HepG2 (cell line): ENCODE measurements around the gene RNPEPL1. TPM values are rescaled to one million over a fixed set of nuclear protein-coding genes. Genes with fewer than 3 reads are reported as not detected.

ENCODE experiments used
- ADNP ChIP-seq: sonication (generic); formaldehyde crosslinking; IDR thresholded peaks from 2 replicates; pipeline ENCODE4 v1.4.0; 2020; ENCODE audit warnings: missing genetic modification reagents
- ATF7-NPFF ChIP-seq: sonication (generic); formaldehyde crosslinking; IDR thresholded peaks from 2 replicates; pipeline ENCODE4 v1.8.1; 2023; ENCODE audit warnings: mild to moderate bottlenecking, low read depth, missing genetic modification reagents, moderate library complexity
- CEBPG ChIP-seq: IDR thresholded peaks from 2 replicates; pipeline ENCODE4 v1.6.1; 2016
- ELF4 ChIP-seq: sonication (generic); formaldehyde crosslinking; IDR thresholded peaks from 2 replicates; pipeline ENCODE4 v1.5.0; 2020; ENCODE audit warnings: missing genetic modification reagents, mild to moderate bottlenecking, moderate library complexity, borderline replicate concordance
- KDM3A ChIP-seq: IDR thresholded peaks from 2 replicates; pipeline ENCODE4 v1.6.1; 2018; ENCODE audit warnings: low read depth, missing compliant biosample characterization
- MTA1 ChIP-seq: sonication (generic); formaldehyde crosslinking; IDR thresholded peaks from 2 replicates; pipeline ENCODE4 v1.4.0; 2020; ENCODE audit warnings: missing genetic modification reagents, mild to moderate bottlenecking, borderline replicate concordance
- MTF1 ChIP-seq: sonication (generic); formaldehyde crosslinking; IDR thresholded peaks from 2 replicates; pipeline ENCODE4 v1.5.0; 2020; ENCODE audit warnings: missing genetic modification reagents
- NRL ChIP-seq: sonication (generic); formaldehyde crosslinking; IDR thresholded peaks from 2 replicates; pipeline ENCODE4 v1.5.0; 2020; ENCODE audit warnings: missing genetic modification reagents, mild to moderate bottlenecking, moderate library complexity, borderline replicate concordance
- PLRG1 ChIP-seq: fragments of 450-650 bp; conservative IDR thresholded peaks from 2 replicates; pipeline ENCODE4 v1.6.1; 2016
- RARG ChIP-seq: sonication (generic); formaldehyde crosslinking; IDR thresholded peaks from 2 replicates; pipeline ENCODE4 v1.4.0; 2020; ENCODE audit warnings: low read depth, mild to moderate bottlenecking, missing genetic modification reagents
- SIX4 ChIP-seq: sonication (generic); formaldehyde crosslinking; IDR thresholded peaks from 2 replicates; pipeline ENCODE4 v1.4.0; 2020; ENCODE audit warnings: missing genetic modification reagents
- STAT5B ChIP-seq: sonication (generic); formaldehyde crosslinking; IDR thresholded peaks from 2 replicates; pipeline ENCODE4 v1.4.0; 2020; ENCODE audit warnings: missing genetic modification reagents
- XBP1 ChIP-seq: sonication (generic); formaldehyde crosslinking; IDR thresholded peaks from 2 replicates; pipeline ENCODE4 v1.5.0; 2020; ENCODE audit warnings: missing genetic modification reagents
- ZBTB3 ChIP-seq: sonication (generic); formaldehyde crosslinking; IDR thresholded peaks from 2 replicates; pipeline ENCODE4 v1.4.0; 2020; ENCODE audit warnings: low read depth, mild to moderate bottlenecking, moderate library complexity, missing genetic modification reagents, borderline replicate concordance
- ZNF264 ChIP-seq: sonication (generic); formaldehyde crosslinking; IDR thresholded peaks from 2 replicates; pipeline ENCODE4 v1.4.0; 2020; ENCODE audit warnings: missing genetic modification reagents
- ZNF441 ChIP-seq: sonication (generic); formaldehyde crosslinking; IDR thresholded peaks from 2 replicates; pipeline ENCODE4 v1.7.0; 2021; ENCODE audit warnings: missing genetic modification reagents, borderline replicate concordance
- ZNF556 ChIP-seq: sonication (generic); formaldehyde crosslinking; IDR thresholded peaks from 2 replicates; pipeline ENCODE4 v1.4.0; 2020; ENCODE audit warnings: mild to moderate bottlenecking, missing genetic modification reagents, borderline replicate concordance
- ZNF629 ChIP-seq: sonication (generic); formaldehyde crosslinking; conservative IDR thresholded peaks from 2 replicates; pipeline ENCODE4 v1.5.0; 2020; ENCODE audit warnings: missing genetic modification reagents
- ZNF773 ChIP-seq: sonication (generic); formaldehyde crosslinking; IDR thresholded peaks from 2 replicates; pipeline ENCODE4 v1.4.0; 2020; ENCODE audit warnings: missing genetic modification reagents, borderline replicate concordance
- ZSCAN9 ChIP-seq: IDR thresholded peaks from 2 replicates; pipeline ENCODE4 v1.6.1; 2016; ENCODE audit warnings: borderline replicate concordance
- polyA plus RNA-seq, 8 experiments: library from polyadenylated mRNA; depleted of rRNA in 3 of 8; stranded (reverse) in 7 of 8; unstranded in 1 of 8; fragments of >200 nt; fragmentation: Illumina TruSeq in 4 of 8; extraction: Trizol in 4 of 8; gene quantifications; 2 replicates each; pipeline versions ENCODE4 v1.2.1 to v1.2.3, GENCODE V29; 2011 to 2016; ENCODE audit warnings: low read depth in 4 of 8, missing spikeins in 1 of 8, mixed read lengths in 1 of 8; ENCODE audit not compliant: insufficient read depth in 1 of 8
- total RNA-seq, 5 experiments: library from RNA; depleted of rRNA; stranded (reverse); fragments of >200 nt; fragmentation: Illumina TruSeq; extraction: Trizol; gene quantifications; 2 replicates each; pipeline ENCODE4 v1.2.3, GENCODE V29; 2016; ENCODE audit warnings: low read depth in 1 of 5
- TF ChIP-seq, protein P1 (sequence below): sonication (generic); formaldehyde crosslinking; conservative IDR thresholded peaks from 2 replicates; pipeline ENCODE4 v1.8.0; 2022; ENCODE audit warnings: mild to moderate bottlenecking, moderate library complexity, missing genetic modification reagents
- TF ChIP-seq, protein P2 (sequence below), 2 experiments: sonication (generic) in 1 of 2; formaldehyde crosslinking in 1 of 2; IDR thresholded peaks; 2 replicates each; pipeline versions ENCODE4 v1.4.0 to v1.6.1; 2018 to 2020; ENCODE audit warnings: missing genetic modification reagents in 2 of 2, borderline replicate concordance in 1 of 2, low read depth in 1 of 2, mild to moderate bottlenecking in 1 of 2, missing biosample characterization in 1 of 2
- TF ChIP-seq, protein P3 (sequence below): IDR thresholded peaks from 2 replicates; pipeline ENCODE4 v1.6.1; 2012; ENCODE audit warnings: low read depth, low read length, improper control_type of control experiment
- TF ChIP-seq, protein P4 (sequence below): sonication (generic); formaldehyde crosslinking; conservative IDR thresholded peaks from 2 replicates; pipeline ENCODE4 v1.4.0; 2020; ENCODE audit warnings: missing genetic modification reagents

RNPEPL1 gene
- total and polyA plus RNA-seq, 2 of the 13 experiments (the other 11 are each of a cell fraction or from before 2014, with no cell fraction given): 13.0 to 18.0 TPM

DNA sequence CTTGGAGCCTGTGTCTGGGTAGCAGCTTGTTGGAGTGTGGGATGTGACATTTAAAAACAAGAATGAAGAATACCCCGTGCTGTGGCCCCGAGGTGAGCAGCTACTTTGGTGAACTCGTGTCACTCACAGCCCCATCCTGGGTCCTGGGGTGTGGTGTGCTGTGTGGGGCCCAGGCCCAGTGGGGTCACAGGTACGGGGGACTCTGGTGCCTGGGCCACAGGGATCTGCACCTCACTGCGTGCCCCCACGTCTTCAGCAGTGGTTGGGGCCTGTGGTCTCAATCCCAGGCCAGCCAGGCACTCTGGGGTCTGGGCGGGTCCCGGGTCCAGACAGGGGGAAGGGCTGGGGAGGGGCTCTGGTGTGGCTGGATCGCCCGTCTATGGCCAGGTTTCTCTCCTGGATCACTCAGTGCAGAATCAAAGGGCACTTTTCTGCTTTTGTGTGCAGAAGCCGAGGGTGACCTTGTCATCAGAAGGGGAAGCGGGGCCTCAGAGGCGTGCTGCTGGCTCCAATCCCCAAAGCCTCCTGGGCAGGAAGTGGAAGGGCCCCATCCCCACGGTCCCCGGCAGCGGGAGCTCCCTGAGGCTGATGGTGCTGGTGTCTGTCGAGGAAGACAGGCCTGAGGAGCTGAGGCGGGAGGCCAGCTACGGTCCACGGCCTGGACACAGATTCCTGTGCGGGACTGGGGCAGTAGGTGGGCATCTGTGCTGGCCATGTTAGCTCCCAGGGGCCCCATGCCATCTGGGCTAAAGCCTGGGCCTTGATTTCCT lies 58.4 kb downstream of the RNPEPL1 start (continued):
- TF ChIP-seq, protein P1, sequence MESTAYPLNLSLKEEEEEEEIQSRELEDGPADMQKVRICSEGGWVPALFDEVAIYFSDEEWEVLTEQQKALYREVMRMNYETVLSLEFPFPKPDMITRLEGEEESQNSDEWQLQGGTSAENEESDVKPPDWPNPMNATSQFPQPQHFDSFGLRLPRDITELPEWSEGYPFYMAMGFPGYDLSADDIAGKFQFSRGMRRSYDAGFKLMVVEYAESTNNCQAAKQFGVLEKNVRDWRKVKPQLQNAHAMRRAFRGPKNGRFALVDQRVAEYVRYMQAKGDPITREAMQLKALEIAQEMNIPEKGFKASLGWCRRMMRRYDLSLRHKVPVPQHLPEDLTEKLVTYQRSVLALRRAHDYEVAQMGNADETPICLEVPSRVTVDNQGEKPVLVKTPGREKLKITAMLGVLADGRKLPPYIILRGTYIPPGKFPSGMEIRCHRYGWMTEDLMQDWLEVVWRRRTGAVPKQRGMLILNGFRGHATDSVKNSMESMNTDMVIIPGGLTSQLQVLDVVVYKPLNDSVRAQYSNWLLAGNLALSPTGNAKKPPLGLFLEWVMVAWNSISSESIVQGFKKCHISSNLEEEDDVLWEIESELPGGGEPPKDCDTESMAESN: peak; percentile 85
- TF ChIP-seq ZNF629 (CRISPR knock-in tag) (peak; percentile 21; the same call in 1 of the 2 replicates), ZNF773 (no peak), STAT5B (CRISPR knock-in tag) (no peak), ZSCAN9 (peak; percentile 23; the same call in 1 of the 2 replicates), ADNP (CRISPR knock-in tag) (no peak), PLRG1 (no peak), MTF1 (CRISPR knock-in tag) (peak; percentile 49; the same call in 1 of the 2 replicates), SIX4 (CRISPR knock-in tag) (no peak), XBP1 (CRISPR knock-in tag) (0 out of 2 replicates have a peak, but pooled peaks have one; percentile 24), ZBTB3 (CRISPR knock-in tag) (no peak), KDM3A (0 out of 2 replicates have a peak, but pooled peaks have one; percentile 54), ELF4 (CRISPR knock-in tag) (0 out of 2 replicates have a peak, but pooled peaks have one; percentile 32), ZNF441 (CRISPR knock-in tag) (peak; percentile 59; the same call in 1 of the 2 replicates), ZNF556 (CRISPR knock-in tag) (no peak; the same call in 1 of the 2 replicates), MTA1 (peak; percentile 87; the same call in 1 of the 2 replicates), CEBPG (CRISPR knock-in tag) (no peak), ATF7-NPFF (CRISPR knock-in tag) (peak; percentile 86), RARG (CRISPR knock-in tag) (no peak), ZNF264 (CRISPR knock-in tag) (peak; percentile 97), NRL (CRISPR knock-in tag) (peak; percentile 91; the same call in 1 of the 2 replicates)
- TF ChIP-seq, protein P2, sequence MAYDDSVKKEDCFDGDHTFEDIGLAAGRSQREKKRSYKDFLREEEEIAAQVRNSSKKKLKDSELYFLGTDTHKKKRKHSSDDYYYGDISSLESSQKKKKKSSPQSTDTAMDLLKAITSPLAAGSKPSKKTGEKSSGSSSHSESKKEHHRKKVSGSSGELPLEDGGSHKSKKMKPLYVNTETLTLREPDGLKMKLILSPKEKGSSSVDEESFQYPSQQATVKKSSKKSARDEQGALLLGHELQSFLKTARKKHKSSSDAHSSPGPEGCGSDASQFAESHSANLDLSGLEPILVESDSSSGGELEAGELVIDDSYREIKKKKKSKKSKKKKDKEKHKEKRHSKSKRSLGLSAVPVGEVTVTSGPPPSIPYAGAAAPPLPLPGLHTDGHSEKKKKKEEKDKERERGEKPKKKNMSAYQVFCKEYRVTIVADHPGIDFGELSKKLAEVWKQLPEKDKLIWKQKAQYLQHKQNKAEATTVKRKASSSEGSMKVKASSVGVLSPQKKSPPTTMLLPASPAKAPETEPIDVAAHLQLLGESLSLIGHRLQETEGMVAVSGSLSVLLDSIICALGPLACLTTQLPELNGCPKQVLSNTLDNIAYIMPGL (CRISPR knock-in tag; IDR thresholded peaks at IDR 0.05; ENCODE audit: borderline replicate concordance in 1 of 2, low read depth in 1 of 2): peak; percentile 58 to 71; a peak in 2 of 4 replicates
- TF ChIP-seq, protein P3, sequence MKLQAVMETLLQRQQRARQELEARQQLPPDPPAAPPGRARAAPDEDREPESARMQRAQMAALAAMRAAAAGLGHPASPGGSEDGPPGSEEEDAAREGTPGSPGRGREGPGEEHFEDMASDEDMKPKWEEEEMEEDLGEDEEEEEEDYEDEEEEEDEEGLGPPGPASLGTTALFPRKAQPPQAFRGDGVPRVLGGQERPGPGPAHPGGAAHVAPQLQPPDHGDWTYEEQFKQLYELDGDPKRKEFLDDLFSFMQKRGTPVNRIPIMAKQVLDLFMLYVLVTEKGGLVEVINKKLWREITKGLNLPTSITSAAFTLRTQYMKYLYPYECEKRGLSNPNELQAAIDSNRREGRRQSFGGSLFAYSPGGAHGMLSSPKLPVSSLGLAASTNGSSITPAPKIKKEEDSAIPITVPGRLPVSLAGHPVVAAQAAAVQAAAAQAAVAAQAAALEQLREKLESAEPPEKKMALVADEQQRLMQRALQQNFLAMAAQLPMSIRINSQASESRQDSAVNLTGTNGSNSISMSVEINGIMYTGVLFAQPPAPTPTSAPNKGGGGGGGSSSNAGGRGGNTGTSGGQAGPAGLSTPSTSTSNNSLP: peak; percentile 32; the same call in 1 of the 2 replicates
- TF ChIP-seq, protein P4, sequence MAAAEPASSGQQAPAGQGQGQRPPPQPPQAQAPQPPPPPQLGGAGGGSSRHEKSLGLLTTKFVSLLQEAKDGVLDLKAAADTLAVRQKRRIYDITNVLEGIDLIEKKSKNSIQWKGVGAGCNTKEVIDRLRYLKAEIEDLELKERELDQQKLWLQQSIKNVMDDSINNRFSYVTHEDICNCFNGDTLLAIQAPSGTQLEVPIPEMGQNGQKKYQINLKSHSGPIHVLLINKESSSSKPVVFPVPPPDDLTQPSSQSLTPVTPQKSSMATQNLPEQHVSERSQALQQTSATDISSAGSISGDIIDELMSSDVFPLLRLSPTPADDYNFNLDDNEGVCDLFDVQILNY: no peak
